GM12892 (cell line): ENCODE measurements around the gene ADARB2.
"Not testable (repeated sequence)": the region's sequence is repeated elsewhere in the genome, so short reads cannot be mapped to it uniquely, and the experiment has no call there.

ENCODE experiments used
- POLR2AphosphoS5 ChIP-seq: IDR thresholded peaks from 2 replicates; pipeline ENCODE4 v1.6.1; 2011; ENCODE audit warnings: low read depth, low read length, control low read depth
- TAF1 ChIP-seq: IDR thresholded peaks from 2 replicates; pipeline ENCODE4 v1.6.1; 2011; ENCODE audit warnings: low read depth, mild to moderate bottlenecking, control low read depth, low read length, borderline replicate concordance

GRCh38 chr10:1773204-1773603 lies 35.9 kb upstream of the ADARB2 start:
- TF ChIP-seq TAF1, POLR2AphosphoS5: not testable (repeated sequence)
